Osteocyte (in vitro differentiated cells): ENCODE data around the gene TRAF2. TPM values are rescaled to one million over a fixed set of nuclear protein-coding genes. Genes with fewer than 3 reads are reported as not detected.

Experiments used
- DNase-seq: peaks from one replicate; pipeline ENCODE4 v3.0.0; 2021; ENCODE audit warnings: mixed read lengths; ENCODE audit not compliant: unreplicated experiment; ENCODE audit errors: extremely low spot score
- H3K27ac Mint-ChIP-seq: one replicate; pipeline ENCODE4 v1.8.0; 2021; ENCODE audit warnings: mild to moderate bottlenecking, mixed read lengths; ENCODE audit not compliant: unreplicated experiment
- H3K27me3 Mint-ChIP-seq: one replicate; pipeline ENCODE4 v1.8.0; 2021; ENCODE audit warnings: mixed read lengths; ENCODE audit not compliant: unreplicated experiment
- H3K36me3 Mint-ChIP-seq: one replicate; pipeline ENCODE4 v1.8.0; 2021; ENCODE audit warnings: mixed read lengths; ENCODE audit not compliant: unreplicated experiment
- H3K4me1 Mint-ChIP-seq: one replicate; pipeline ENCODE4 v1.8.0; 2021; ENCODE audit warnings: mixed read lengths; ENCODE audit not compliant: unreplicated experiment
- H3K4me3 Mint-ChIP-seq: one replicate; pipeline ENCODE4 v1.8.0; 2021; ENCODE audit warnings: mild to moderate bottlenecking, moderate library complexity, mixed read lengths; ENCODE audit not compliant: unreplicated experiment
- H3K9me3 Mint-ChIP-seq: one replicate; pipeline ENCODE4 v1.8.0; 2021; ENCODE audit warnings: mixed read lengths; ENCODE audit not compliant: unreplicated experiment
- total RNA-seq: library from RNA; stranded (reverse); gene quantifications from 2 replicates; pipeline ENCODE4 v1.2.1, GENCODE V29; 2021
- TF ChIP-seq, protein P1 (sequence below): fragments of 200-600 bp; sonication (generic); IDR thresholded peaks from 2 replicates; pipeline ENCODE4 v1.5.0; 2021; ENCODE audit warnings: antibody characterized with exemption, mild to moderate bottlenecking, moderate library complexity

Gene TRAF2
- total RNA-seq, 1 donor from 2014 or later, result 14.4 TPM

DNA sequence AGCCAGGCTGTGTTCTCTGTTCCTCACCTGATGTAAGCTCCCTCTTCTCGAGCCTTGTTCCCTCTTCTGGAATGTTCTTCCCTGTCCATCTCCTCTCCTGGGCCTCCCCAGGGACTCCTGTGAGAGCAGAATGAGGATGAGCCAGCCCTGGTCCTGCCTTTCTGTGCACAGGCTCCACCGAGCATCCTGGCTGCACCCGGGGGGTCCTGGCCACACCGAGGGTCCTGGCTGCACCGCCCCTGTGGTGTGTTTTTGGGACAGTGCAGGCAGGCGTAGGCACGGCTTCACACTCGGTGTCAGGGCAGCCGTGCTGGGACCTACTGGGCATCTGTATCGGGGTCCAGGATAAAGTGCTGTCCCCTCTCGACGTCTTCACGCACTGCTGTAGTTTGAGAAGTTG lies 40.4 kb downstream of the TRAF2 start:
- peaks cover 1% of the 10 kb centered on the region for H3K9me3 Mint-ChIP-seq
- TF ChIP-seq, protein P1, sequence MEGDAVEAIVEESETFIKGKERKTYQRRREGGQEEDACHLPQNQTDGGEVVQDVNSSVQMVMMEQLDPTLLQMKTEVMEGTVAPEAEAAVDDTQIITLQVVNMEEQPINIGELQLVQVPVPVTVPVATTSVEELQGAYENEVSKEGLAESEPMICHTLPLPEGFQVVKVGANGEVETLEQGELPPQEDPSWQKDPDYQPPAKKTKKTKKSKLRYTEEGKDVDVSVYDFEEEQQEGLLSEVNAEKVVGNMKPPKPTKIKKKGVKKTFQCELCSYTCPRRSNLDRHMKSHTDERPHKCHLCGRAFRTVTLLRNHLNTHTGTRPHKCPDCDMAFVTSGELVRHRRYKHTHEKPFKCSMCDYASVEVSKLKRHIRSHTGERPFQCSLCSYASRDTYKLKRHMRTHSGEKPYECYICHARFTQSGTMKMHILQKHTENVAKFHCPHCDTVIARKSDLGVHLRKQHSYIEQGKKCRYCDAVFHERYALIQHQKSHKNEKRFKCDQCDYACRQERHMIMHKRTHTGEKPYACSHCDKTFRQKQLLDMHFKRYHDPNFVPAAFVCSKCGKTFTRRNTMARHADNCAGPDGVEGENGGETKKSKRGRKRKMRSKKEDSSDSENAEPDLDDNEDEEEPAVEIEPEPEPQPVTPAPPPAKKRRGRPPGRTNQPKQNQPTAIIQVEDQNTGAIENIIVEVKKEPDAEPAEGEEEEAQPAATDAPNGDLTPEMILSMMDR, result no peak
- H3K27me3 Mint-ChIP-seq, result no peaks in the 10 kb centered on the region
- no peak for DNase-seq
- H3K4me1 Mint-ChIP-seq, result no peaks in the 10 kb centered on the region
- peaks cover 5% of the 10 kb centered on the region for H3K36me3 Mint-ChIP-seq
- H3K4me3 Mint-ChIP-seq, result no peak overlapping the region
- no peak overlapping the region for H3K27ac Mint-ChIP-seq

DNA sequence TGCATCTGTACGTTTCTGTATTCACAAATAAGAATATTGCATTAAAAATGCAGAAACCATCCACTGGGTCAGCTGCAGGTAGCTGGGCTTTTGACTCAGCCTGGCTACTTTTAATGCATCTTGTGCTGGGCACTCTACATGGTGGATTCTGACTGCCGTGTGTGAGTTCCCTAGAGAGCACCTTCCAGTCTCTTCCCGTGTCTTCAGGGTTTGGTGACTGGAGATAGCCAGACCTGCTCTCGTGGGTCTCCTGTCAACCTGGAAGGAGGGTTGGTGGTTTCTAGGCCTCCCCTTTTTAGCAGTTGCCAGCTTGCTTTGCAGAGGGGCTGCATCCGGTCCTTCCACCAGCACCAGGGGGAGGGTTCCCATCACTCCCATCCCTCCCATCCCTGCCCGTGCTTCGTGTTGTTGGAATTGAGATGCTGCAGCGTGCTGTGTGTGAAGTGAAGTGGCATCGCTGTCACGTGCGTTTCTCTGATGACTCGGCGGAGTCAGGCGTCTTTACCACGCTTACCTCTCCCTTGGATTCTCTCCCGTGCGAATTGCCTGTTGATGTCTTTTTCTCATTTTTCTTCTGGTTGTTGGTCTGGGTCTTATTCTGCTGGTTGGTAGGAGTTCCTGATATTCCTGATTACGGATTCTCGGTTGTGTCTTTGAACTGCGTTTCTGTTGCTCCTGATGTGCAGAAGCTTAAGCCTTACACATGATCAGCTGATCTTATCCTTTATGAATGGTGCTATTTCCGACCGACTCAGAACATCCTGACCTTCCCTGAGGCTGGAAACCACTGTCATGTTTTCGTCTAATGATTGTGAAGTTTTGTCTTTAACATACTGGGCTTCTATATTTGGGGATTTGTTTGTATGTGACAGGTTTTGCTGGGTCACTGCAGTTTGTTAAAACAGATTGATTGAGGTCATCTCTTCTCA lies 41.3 kb downstream of the TRAF2 start:
- Mint-ChIP-seq H3K4me3 (no peak overlapping the region), H3K27ac (no peak overlapping the region), H3K4me1 (no peaks in the 10 kb centered on the region), H3K27me3 (no peaks in the 10 kb centered on the region), H3K36me3 (peaks cover 3% of the 10 kb centered on the region), H3K9me3 (peaks cover 3% of the 10 kb centered on the region)
- TF ChIP-seq, protein P1, result no peak
- DNase-seq, result no peak

DNA sequence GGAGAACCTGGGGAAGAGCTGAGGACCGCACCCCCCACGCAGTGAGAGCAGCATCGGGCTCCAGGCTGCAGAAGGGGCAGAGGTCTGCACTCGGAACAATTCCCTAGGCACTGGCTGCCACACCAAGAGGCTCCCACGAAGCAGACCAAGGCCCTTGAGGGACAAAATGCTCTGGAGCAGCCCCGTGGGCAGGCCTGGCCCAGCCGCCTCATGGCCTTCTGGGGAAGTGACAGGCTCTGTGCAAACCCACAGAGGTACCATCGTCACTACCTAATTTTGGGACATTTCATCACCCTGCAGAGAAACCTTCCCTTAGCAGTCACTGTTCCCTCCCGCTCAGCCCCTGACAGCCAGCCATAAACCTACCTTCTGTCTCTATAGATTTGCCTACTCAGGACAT lies 42.3 kb downstream of the TRAF2 start:
- Mint-ChIP-seq H3K36me3 (peaks cover 3% of the 10 kb centered on the region), H3K4me3 (no peak overlapping the region), H3K9me3 (peaks cover 3% of the 10 kb centered on the region), H3K27me3 (no peaks in the 10 kb centered on the region), H3K27ac (no peak overlapping the region), H3K4me1 (no peaks in the 10 kb centered on the region)
- no peak for DNase-seq
- TF ChIP-seq, protein P1, result no peak

DNA sequence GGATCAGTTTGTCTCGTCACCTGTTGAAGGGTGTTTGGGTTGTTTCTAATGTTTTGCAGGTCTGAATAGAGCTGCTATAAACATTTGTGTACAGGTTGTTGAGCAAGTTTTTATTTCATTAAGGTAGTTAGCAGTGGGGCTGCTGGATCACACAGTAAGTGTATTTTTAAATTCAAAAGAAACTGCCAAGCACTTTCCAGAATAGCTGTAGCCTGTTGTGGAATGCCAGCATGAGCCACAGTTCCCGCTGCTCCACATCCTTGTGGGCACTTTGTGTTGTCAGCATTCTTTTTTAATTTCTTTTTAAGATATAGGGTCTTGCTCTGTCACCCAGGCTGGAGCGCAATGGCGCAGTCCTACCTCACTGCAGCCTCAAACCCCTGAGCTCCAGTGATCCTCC lies 43.7 kb downstream of the TRAF2 start:
- no peak overlapping the region for H3K27ac Mint-ChIP-seq
- H3K36me3 Mint-ChIP-seq, result peaks cover 3% of the 10 kb centered on the region
- H3K9me3 Mint-ChIP-seq, result peaks cover 3% of the 10 kb centered on the region
- no peak for DNase-seq
- H3K27me3 Mint-ChIP-seq, result no peaks in the 10 kb centered on the region
- H3K4me1 Mint-ChIP-seq, result no peaks in the 10 kb centered on the region
- TF ChIP-seq, protein P1, result no peak
- no peak overlapping the region for H3K4me3 Mint-ChIP-seq

DNA sequence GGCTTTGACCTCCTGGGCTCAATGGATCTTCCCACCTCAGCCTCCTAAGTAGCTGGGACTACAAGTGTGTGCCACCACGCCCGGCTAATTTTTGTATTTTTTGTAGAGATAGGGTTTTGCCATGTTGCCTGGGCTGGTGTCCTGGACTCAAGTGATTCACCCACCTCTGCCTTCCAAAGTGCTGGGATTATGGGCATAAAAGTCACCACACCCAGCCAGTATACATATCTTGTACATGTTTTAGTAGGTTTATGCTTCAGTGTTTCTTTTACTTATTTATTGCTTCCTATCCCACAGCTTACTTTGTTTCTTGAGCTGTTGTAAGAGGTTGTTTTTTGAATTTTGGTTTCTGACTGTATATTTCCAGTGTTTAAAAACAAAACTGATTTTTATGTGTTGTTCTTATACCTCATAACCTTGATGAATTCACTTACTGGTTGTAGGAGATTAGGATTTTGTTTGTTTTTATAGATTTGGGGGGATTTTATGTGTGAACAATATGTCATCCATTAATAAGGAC lies 45.4 kb downstream of the TRAF2 start:
- Mint-ChIP-seq H3K27ac (no peak overlapping the region), H3K4me3 (no peak overlapping the region), H3K36me3 (peaks cover 3% of the 10 kb centered on the region), H3K9me3 (peaks cover 3% of the 10 kb centered on the region), H3K4me1 (no peaks in the 10 kb centered on the region), H3K27me3 (no peaks in the 10 kb centered on the region)
- TF ChIP-seq, protein P1, result no peak
- DNase-seq, result no peak
